ENCODE results near the gene AKAP17A. TPM values are rescaled to one million over a fixed set of nuclear protein-coding genes. Genes with fewer than 3 reads are reported as not detected.

The AKAP17A gene
- total RNA-seq, 1 donor from 2014 or later: 74.8 TPM

- no peak for TF ChIP-seq CTCF (IDR thresholded peaks at IDR 0.05; ENCODE audit: unreplicated experiment)
- H3K4me3 Mint-ChIP-seq: no peak overlapping the region
- no peaks in the 10 kb centered on the region for H3K27me3 Mint-ChIP-seq (ENCODE audit: low read depth)
- peaks cover 12% of the 10 kb centered on the region for H3K36me3 Mint-ChIP-seq
- no peaks in the 10 kb centered on the region for H3K9me3 Mint-ChIP-seq
- DNase-seq (ENCODE audit: low spot score in 2 of 2, unreplicated experiment in 2 of 2): no peak
- no peaks in the 10 kb centered on the region for H3K4me1 Mint-ChIP-seq
- H3K27ac Mint-ChIP-seq: no peak overlapping the region
Measured at GRCh38 chrX:1609311-1609710, 17.9 kb downstream of the AKAP17A start.

GRCh38 chrX:1609762-1610161 lies 18.4 kb downstream of the AKAP17A start:
- no peaks in the 10 kb centered on the region for H3K4me1 Mint-ChIP-seq
- no peaks in the 10 kb centered on the region for H3K27me3 Mint-ChIP-seq (ENCODE audit: low read depth)
- no peaks in the 10 kb centered on the region for H3K9me3 Mint-ChIP-seq
- TF ChIP-seq CTCF (IDR thresholded peaks at IDR 0.05; ENCODE audit: unreplicated experiment): no peak
- no peak overlapping the region for H3K27ac Mint-ChIP-seq
- no peak overlapping the region for H3K4me3 Mint-ChIP-seq
- no peak for DNase-seq (ENCODE audit: low spot score in 2 of 2, unreplicated experiment in 2 of 2)
- peaks cover 10% of the 10 kb centered on the region for H3K36me3 Mint-ChIP-seq

GRCh38 chrX:1610166-1610565 lies 18.8 kb downstream of the AKAP17A start:
- no peak overlapping the region for H3K27ac Mint-ChIP-seq

GRCh38 chrX:1610736-1611135 lies 19.3 kb downstream of the AKAP17A start:
- Mint-ChIP-seq H3K4me3 (no peak overlapping the region), H3K4me1 (no peaks in the 10 kb centered on the region), H3K27ac (no peak overlapping the region), H3K27me3 (ENCODE audit: low read depth) (no peaks in the 10 kb centered on the region), H3K9me3 (no peaks in the 10 kb centered on the region), H3K36me3 (peaks cover 3% of the 10 kb centered on the region)
- DNase-seq (ENCODE audit: low spot score in 2 of 2, unreplicated experiment in 2 of 2): no peak
- TF ChIP-seq CTCF (IDR thresholded peaks at IDR 0.05; ENCODE audit: unreplicated experiment): no peak

More at GRCh38 chrX:1610166-1610565, 18.8 kb downstream of the AKAP17A start:
- Mint-ChIP-seq H3K9me3 (no peaks in the 10 kb centered on the region), H3K4me3 (no peak overlapping the region), H3K27me3 (ENCODE audit: low read depth) (no peaks in the 10 kb centered on the region), H3K36me3 (peaks cover 7% of the 10 kb centered on the region), H3K4me1 (no peaks in the 10 kb centered on the region)
- no peak for TF ChIP-seq CTCF (IDR thresholded peaks at IDR 0.05; ENCODE audit: unreplicated experiment)
- no peak for DNase-seq (ENCODE audit: low spot score in 2 of 2, unreplicated experiment in 2 of 2)

GRCh38 chrX:1612641-1613286 lies 21.4 kb downstream of the AKAP17A start:
- peaks cover 3% of the 10 kb centered on the region for H3K36me3 Mint-ChIP-seq
- no peak for DNase-seq (ENCODE audit: low spot score in 2 of 2, unreplicated experiment in 2 of 2)
- TF ChIP-seq CTCF (IDR thresholded peaks at IDR 0.05; ENCODE audit: unreplicated experiment): no peak
- H3K27ac Mint-ChIP-seq: no peak overlapping the region
- H3K4me1 Mint-ChIP-seq: no peaks in the 10 kb centered on the region
- no peak overlapping the region for H3K4me3 Mint-ChIP-seq
- H3K27me3 Mint-ChIP-seq (ENCODE audit: low read depth): no peaks in the 10 kb centered on the region
- no peaks in the 10 kb centered on the region for H3K9me3 Mint-ChIP-seq

- no peaks in the 10 kb centered on the region for H3K27me3 Mint-ChIP-seq (ENCODE audit: low read depth)
- H3K27ac Mint-ChIP-seq: no peak within 1 kb of the TSS
- H3K36me3 Mint-ChIP-seq: no peaks in the 10 kb centered on the region
- no peak for TF ChIP-seq CTCF (IDR thresholded peaks at IDR 0.05; ENCODE audit: unreplicated experiment)
- no peak for DNase-seq (ENCODE audit: low spot score in 2 of 2, unreplicated experiment in 2 of 2)
- H3K4me3 Mint-ChIP-seq: no peak within 1 kb of the TSS
- H3K4me1 Mint-ChIP-seq: no peaks in the 10 kb centered on the region
- no peaks in the 10 kb centered on the region for H3K9me3 Mint-ChIP-seq
Measured at GRCh38 chrX:1614927-1615326, 23.5 kb downstream of the AKAP17A start, which contains the start of gene ASMT. Gene ASMT (plus strand): TSS chrX:1615059. CDS start chrX:1615200, 141 bp downstream.

Measured in mesothelial cell of epicardium (in vitro differentiated cells).